ENCODE data around the gene DBET.
"Not testable (repeated sequence)": the region's sequence is repeated elsewhere in the genome, so short reads cannot be mapped to it uniquely, and the experiment has no call there.

DBET gene

DNA sequence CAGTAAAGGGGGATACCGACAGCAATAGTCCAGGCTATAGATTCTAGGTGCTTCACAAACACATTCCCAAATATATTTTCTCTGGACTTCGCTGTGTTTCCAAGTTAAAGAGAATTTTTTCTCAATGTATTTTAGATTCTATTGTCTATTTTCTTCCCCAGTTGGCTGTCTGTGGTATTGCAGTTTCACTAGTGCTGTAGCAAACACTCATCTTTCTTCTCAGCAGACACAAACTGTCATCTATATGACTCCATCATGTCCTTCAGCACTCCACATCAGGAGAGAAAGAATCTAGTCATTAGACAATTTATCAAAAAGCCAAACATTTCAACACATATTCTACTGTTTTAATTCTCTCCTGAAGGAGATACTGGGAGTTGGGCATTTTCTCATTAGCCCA lies at the start of gene DBET:
Gene DBET, plus strand, starts transcription at position 161 of the 400 bp plus-strand sequence.
- not testable (repeated sequence) for H3K9me3 ChIP-seq (ENCODE audit: insufficient read depth, low read length)

DNA sequence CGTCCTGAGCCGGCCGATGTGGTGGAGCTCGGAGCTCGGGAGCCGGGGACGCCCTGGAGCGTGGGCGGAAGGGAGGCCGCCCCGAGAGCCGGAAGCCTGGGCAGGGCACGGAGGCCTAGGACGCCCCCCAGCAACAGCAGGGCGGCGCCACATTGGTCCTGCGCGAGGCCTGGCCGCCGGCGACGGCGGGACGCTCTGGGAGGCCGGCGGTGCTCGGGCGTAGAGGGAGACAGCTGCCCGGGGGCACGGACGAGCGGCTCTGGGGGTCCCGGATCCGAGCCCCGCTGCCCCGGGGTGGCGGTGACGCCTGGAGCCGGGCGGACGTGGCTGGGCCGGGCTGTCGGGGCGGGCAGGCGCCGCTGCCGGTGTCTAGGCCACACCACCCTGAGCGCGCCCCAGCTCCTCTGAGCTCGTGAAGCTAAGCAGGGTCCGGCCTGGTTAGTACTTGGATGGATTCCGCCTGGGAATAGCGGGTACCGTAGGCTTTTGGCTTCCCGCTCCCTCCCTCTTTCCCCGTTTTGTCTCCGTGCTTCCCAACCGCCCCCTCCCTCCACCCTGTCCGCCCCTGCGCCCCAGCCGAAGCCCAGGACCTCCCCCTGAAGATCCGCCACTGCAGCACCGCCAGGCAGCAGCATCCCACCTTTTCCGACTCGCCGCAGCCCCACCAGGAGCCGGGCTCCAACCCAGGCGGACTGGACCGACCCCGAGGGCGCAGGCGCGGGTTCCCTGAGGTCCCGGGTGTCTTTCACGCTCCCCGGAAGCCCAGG lies 49.3 kb upstream of the DBET start:
- Histone ChIP-seq H3K9me3 (ENCODE audit: insufficient read depth, low read length) (no peaks in the 10 kb centered on the region), H3K27me3 (ENCODE audit: insufficient read depth, insufficient read length) (peaks cover 80% of the 10 kb centered on the region), H3K4me1 (ENCODE audit: insufficient read depth, insufficient read length) (peaks cover 4% of the 10 kb centered on the region), H3K4me3 (ENCODE audit: insufficient read length, low read depth) (peak overlapping the region; percentile 46), H3K36me3 (ENCODE audit: insufficient read depth, insufficient read length, low read length) (no peaks in the 10 kb centered on the region), H3K9ac (ENCODE audit: insufficient read length, low read depth) (peak overlapping the region; percentile 42)
- TF ChIP-seq ZNF274 (IDR thresholded peaks at IDR 0.05; ENCODE audit: low read depth, low read length): no peak
- no peak for TF ChIP-seq YY1 (IDR thresholded peaks at IDR 0.05; ENCODE audit: insufficient read depth, insufficient read length)
- TF ChIP-seq SUZ12 (IDR thresholded peaks at IDR 0.05; ENCODE audit: extremely low read depth, insufficient read depth, insufficient read length): no peak
- DNase-seq (ENCODE audit: low read depth, low spot score): no peak

More for the DNA sequence above, at the start of gene DBET:
- H3K9ac ChIP-seq (ENCODE audit: insufficient read length, low read depth); H3K4me1 ChIP-seq (ENCODE audit: insufficient read depth, insufficient read length); DNase-seq (ENCODE audit: low read depth, low spot score); H3K4me3 ChIP-seq (ENCODE audit: insufficient read length, low read depth); H3K36me3 ChIP-seq (ENCODE audit: insufficient read depth, insufficient read length, low read length): not testable (repeated sequence)
- H3K27me3 ChIP-seq (ENCODE audit: insufficient read depth, insufficient read length): peaks cover 16% of the 10 kb centered on the region

DNA sequence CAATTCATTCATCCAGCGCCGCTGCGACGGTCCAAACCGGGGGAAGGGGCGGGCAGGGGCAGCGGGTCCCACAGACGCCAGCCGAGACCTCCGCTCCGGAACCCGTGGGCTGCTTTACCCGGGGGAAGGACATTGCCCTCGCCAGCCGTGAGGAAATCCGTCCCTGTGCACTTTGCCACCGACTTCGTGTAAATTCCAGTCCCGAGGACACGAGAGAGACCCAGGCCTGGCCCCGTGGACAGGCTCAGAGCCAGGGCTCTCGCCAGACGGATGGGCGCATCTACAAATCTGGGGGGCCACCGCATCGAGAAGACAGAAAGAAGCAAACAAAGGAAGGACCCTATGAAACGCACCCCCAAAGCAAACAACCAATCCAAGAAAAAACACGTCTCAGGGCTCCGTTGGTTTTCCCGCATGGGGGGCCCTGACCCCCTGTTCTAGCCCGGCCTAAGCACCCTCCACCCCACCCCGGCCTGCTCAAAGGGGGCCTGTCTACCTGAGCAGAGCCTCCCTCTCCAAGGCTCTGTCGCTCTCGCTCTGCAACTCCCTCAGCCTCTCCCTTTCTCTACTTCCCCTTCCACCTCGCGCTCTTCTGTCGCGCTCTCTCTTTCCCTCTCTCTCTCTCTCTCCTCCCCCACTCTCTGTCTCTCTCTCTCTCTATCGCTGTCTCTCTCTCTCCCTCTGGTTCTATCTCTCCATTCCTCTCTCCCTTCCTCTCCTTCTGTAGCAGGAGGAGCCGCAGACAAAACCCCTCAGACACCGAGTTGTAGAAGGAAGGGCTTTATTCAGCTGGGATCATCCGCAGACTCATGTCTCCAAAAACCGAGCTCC lies 48.5 kb upstream of the DBET start:
- no peak for TF ChIP-seq YY1 (IDR thresholded peaks at IDR 0.05; ENCODE audit: insufficient read depth, insufficient read length)
- TF ChIP-seq ZNF274 (IDR thresholded peaks at IDR 0.05; ENCODE audit: low read depth, low read length): no peak
- TF ChIP-seq SUZ12 (IDR thresholded peaks at IDR 0.05; ENCODE audit: extremely low read depth, insufficient read depth, insufficient read length): no peak
- Histone ChIP-seq H3K9me3 (ENCODE audit: insufficient read depth, low read length) (no peaks in the 10 kb centered on the region), H3K4me1 (ENCODE audit: insufficient read depth, insufficient read length) (peaks cover 6% of the 10 kb centered on the region), H3K9ac (ENCODE audit: insufficient read length, low read depth) (peak overlapping the region; percentile 42), H3K27me3 (ENCODE audit: insufficient read depth, insufficient read length) (peaks cover 88% of the 10 kb centered on the region), H3K4me3 (ENCODE audit: insufficient read length, low read depth) (peak overlapping the region; percentile 46), H3K36me3 (ENCODE audit: insufficient read depth, insufficient read length, low read length) (no peaks in the 10 kb centered on the region)
- DNase-seq (ENCODE audit: low read depth, low spot score): no peak

DNA sequence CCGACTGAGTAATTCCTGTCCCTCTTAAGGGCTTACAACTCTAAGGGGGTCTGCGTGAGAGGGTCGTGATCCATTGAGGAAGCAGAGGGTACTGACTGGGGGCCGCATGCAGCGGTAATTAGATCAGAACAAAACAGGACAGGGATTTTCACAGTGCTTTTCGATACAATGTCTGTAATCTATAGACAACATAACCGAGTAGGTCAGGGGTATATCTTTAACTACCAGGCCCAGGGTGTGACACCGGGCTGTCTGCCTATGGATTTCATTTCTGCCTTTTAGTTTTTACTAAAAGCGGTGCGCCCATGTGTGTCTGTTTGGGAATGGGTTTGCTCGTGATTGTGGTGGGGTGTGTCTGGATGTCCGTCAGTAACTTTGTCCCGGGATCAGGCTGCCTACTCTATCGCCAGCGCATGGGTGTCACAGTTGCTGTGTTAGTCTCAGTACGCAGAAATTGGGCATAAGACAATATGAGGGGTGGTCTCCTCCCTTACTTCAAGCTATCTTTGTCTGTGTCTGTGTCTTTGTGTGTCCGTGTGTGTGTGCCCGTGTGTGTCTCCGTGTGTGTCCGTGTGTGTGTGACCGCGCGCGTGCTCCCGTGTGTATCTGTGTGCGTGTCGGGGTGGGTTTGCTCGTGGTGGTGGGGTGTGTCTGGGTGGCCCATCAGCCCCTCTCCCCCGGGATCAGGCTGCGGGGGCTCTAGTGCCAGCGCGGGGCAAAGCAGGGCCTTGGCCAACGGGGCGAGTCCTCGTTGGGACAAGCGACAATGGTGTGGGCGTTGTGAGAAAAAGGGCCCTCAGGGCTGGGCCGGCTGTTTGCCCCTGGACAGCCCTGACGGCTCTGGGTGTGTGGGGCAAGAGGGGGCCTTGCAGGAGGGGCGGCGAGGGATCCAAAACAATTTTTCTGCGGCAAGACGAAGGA lies 47.7 kb upstream of the DBET start:
- DNase-seq (ENCODE audit: low read depth, low spot score): no peak
- Histone ChIP-seq H3K27me3 (ENCODE audit: insufficient read depth, insufficient read length) (peaks cover 93% of the 10 kb centered on the region), H3K4me1 (ENCODE audit: insufficient read depth, insufficient read length) (peaks cover 7% of the 10 kb centered on the region), H3K9ac (ENCODE audit: insufficient read length, low read depth) (no peak overlapping the region), H3K36me3 (ENCODE audit: insufficient read depth, insufficient read length, low read length) (no peaks in the 10 kb centered on the region), H3K4me3 (ENCODE audit: insufficient read length, low read depth) (no peak overlapping the region), H3K9me3 (ENCODE audit: insufficient read depth, low read length) (no peaks in the 10 kb centered on the region)
- TF ChIP-seq ZNF274 (IDR thresholded peaks at IDR 0.05; ENCODE audit: low read depth, low read length) (no peak), YY1 (IDR thresholded peaks at IDR 0.05; ENCODE audit: insufficient read depth, insufficient read length) (no peak), SUZ12 (IDR thresholded peaks at IDR 0.05; ENCODE audit: extremely low read depth, insufficient read depth, insufficient read length) (no peak)

DNA sequence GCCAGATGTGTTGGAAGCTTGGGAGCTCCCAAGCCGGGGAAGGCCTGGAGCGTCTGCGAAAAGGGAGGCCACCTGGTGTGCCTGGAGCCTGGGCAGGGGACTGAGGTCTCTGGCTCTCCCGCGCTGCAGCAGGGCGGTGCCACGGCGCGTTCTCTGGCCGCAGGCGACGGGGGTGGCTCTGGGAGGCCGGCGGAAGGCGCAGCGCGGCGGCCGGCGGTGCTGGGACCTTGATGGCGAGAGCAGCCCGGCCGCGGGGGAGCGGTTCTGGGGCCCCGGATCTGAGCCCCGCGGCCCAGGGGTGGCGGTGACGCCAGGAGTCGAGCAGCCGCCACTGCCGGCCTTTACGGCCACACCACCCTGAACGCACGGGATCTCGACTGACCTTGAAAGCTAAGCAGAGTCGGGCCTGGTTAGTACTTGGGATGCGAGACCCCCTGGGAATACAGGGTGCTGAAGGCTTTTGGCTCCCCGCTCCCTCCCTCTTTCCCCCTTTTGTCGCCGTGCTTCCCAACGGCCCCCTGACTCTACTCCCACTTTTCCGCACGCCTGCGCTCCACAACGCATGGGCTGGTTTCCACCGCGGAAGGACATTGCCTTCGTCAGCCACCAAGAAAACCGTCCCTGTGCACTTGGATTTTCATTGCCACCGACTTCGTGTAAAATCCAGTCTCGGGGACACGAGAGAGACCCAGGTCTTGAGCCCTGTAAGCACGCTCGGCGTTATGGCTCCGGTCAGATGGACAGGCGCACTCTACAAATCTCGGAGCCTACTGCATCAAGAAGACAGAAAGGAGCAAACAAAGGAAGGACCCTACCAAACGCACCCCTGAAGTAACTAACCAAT lies 46.7 kb upstream of the DBET start:
- DNase-seq (ENCODE audit: low read depth, low spot score): no peak
- Histone ChIP-seq H3K9ac (ENCODE audit: insufficient read length, low read depth) (no peak overlapping the region), H3K4me1 (ENCODE audit: insufficient read depth, insufficient read length) (peaks cover 7% of the 10 kb centered on the region), H3K36me3 (ENCODE audit: insufficient read depth, insufficient read length, low read length) (no peaks in the 10 kb centered on the region), H3K27me3 (ENCODE audit: insufficient read depth, insufficient read length) (peaks cover 85% of the 10 kb centered on the region), H3K9me3 (ENCODE audit: insufficient read depth, low read length) (no peaks in the 10 kb centered on the region), H3K4me3 (ENCODE audit: insufficient read length, low read depth) (peak overlapping the region; percentile 11)
- TF ChIP-seq SUZ12 (IDR thresholded peaks at IDR 0.05; ENCODE audit: extremely low read depth, insufficient read depth, insufficient read length): peak; percentile 70
- TF ChIP-seq ZNF274 (IDR thresholded peaks at IDR 0.05; ENCODE audit: low read depth, low read length): no peak

DNA sequence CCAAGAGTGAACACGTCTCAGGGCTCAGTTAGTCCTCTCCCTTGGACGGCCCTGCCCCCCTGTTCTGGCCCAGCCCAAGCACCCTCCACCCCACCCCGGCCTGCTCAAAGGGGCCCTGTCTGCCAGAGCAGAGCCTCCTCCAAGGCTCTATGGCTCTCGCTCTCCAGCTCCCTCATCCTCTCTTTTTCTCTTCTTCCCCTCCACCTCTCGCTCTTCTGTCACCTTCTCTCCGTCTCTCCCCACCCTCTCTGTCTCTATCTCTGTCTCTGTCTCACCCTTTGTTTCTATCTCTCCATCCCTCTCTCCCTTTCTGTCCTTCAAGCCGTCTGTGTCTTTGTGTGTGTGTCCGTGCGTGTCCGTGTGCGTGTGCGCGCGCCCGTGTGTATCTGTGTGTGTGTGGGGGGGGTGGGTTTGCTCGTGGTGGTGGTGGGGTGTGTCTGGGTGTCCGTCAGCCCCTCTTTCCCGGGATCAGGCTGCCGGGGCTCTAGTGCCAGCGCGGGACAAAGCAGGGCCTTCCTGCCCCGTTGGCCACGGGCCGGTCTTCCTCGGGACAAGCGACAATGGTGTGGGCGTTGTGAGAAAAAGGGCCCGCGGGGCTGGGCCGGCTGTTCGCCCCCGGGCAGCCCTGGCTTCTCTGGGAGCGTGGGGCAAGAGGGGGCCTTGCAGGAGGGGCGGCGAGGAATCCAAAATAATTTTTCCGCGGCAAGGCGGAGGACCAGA lies 45.9 kb upstream of the DBET start:
- H3K27me3 ChIP-seq (ENCODE audit: insufficient read depth, insufficient read length): peaks cover 81% of the 10 kb centered on the region
- peaks cover 7% of the 10 kb centered on the region for H3K4me1 ChIP-seq (ENCODE audit: insufficient read depth, insufficient read length)
- H3K9ac ChIP-seq (ENCODE audit: insufficient read length, low read depth): no peak overlapping the region
- DNase-seq (ENCODE audit: low read depth, low spot score): no peak
- TF ChIP-seq SUZ12 (IDR thresholded peaks at IDR 0.05; ENCODE audit: extremely low read depth, insufficient read depth, insufficient read length) (peak; percentile 14), ZNF274 (IDR thresholded peaks at IDR 0.05; ENCODE audit: low read depth, low read length) (no peak)
- no peak overlapping the region for H3K4me3 ChIP-seq (ENCODE audit: insufficient read length, low read depth)
- H3K36me3 ChIP-seq (ENCODE audit: insufficient read depth, insufficient read length, low read length): no peaks in the 10 kb centered on the region
- no peaks in the 10 kb centered on the region for H3K9me3 ChIP-seq (ENCODE audit: insufficient read depth, low read length)

Data from NT2/D1 (cell line).